Glutamatergic neuron (in vitro differentiated cells): ENCODE data around the gene CCP110. TPM values are rescaled to one million over a fixed set of nuclear protein-coding genes. Genes with fewer than 3 reads are reported as not detected.

Source experiments
- DNase-seq: peaks from one replicate; pipeline ENCODE4 v3.0.0; 2022
- H3K27ac Mint-ChIP-seq: one replicate; pipeline ENCODE4 v1.8.0; 2020; ENCODE audit warnings: mild to moderate bottlenecking, mixed read lengths, inconsistent platforms; ENCODE audit not compliant: unreplicated experiment
- H3K27me3 Mint-ChIP-seq: one replicate; pipeline ENCODE4 v1.8.0; 2020; ENCODE audit warnings: mild to moderate bottlenecking, moderate library complexity, mixed read lengths, inconsistent platforms; ENCODE audit not compliant: unreplicated experiment
- H3K36me3 Mint-ChIP-seq: one replicate; pipeline ENCODE4 v1.8.0; 2020; ENCODE audit warnings: mild to moderate bottlenecking, mixed read lengths, inconsistent platforms; ENCODE audit not compliant: unreplicated experiment
- H3K4me1 Mint-ChIP-seq: one replicate; pipeline ENCODE4 v1.8.0; 2020; ENCODE audit warnings: mild to moderate bottlenecking, low read depth, mixed read lengths, inconsistent platforms; ENCODE audit not compliant: unreplicated experiment
- H3K4me3 Mint-ChIP-seq: one replicate; pipeline ENCODE4 v1.8.0; 2020; ENCODE audit warnings: mild to moderate bottlenecking, mixed read lengths, inconsistent platforms; ENCODE audit not compliant: unreplicated experiment
- H3K9me3 Mint-ChIP-seq: one replicate; pipeline ENCODE4 v1.8.0; 2020; ENCODE audit warnings: mild to moderate bottlenecking, moderate library complexity, mixed read lengths, inconsistent platforms; ENCODE audit not compliant: unreplicated experiment
- CTCF ChIP-seq: fragments of 200-600 bp; sonication (generic); IDR thresholded peaks from one replicate; pipeline ENCODE4 v1.5.0; 2021; ENCODE audit not compliant: partially characterized antibody, unreplicated experiment
- total RNA-seq: library from RNA; stranded (reverse); fragmentation: NEBNext Ultra II Directional; extraction: Animal tissue kit (Norgen Biotek cat#: 25700); gene quantifications from one replicate; pipeline ENCODE4 v1.2.1, GENCODE V29; 2021; ENCODE audit not compliant: unreplicated experiment

CCP110 gene
- total RNA-seq, 1 donor from 2014 or later, result 19.7 TPM

DNA sequence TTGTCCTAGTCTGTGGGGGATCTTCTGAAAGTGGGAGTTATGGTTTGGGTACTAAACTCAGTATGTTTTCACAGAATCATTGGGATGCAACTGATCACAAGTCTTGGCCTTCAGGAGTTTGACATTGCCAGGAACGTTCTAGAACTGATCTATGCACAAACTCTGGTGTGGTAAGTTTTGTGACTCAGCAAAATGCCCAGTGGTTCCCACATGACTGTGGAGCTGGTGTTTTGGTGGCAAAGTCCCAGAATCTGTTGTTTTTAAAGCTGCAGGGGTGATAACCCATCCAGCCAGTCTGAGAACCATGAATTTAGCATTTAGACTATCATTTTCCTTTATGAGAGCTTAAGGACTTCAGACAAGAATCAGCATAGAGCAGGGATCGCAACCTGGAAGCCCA is 42.4 kb upstream of the CCP110 start:
- TF ChIP-seq CTCF, result no peak
- H3K4me3 Mint-ChIP-seq, result no peak overlapping the region
- no peaks in the 10 kb centered on the region for H3K36me3 Mint-ChIP-seq
- H3K9me3 Mint-ChIP-seq, result no peaks in the 10 kb centered on the region
- DNase-seq, result no peak
- no peak overlapping the region for H3K27ac Mint-ChIP-seq
- H3K27me3 Mint-ChIP-seq, result no peaks in the 10 kb centered on the region
- H3K4me1 Mint-ChIP-seq, result no peaks in the 10 kb centered on the region

DNA sequence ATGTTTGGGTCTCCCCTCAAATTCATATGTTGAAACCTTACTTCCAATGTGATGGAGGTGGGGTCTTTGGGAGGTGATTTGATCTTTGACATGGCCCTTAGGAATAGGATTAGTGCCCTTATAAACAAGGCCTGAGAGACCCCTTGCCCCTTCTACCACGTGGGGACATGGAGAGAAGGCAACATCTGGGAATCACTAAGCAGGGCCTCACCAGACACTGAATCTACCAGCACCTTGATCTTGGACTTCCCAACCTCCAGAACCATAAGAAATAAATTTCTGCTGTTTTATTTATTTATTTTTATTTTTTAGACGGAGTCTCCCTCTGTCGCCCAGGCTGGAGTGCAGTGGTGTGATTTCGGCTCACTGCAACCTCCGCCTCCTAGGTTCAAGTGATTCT is 42.0 kb upstream of the CCP110 start:
- Mint-ChIP-seq H3K9me3 (no peaks in the 10 kb centered on the region), H3K4me1 (no peaks in the 10 kb centered on the region), H3K4me3 (no peak overlapping the region), H3K27ac (no peak overlapping the region), H3K36me3 (no peaks in the 10 kb centered on the region), H3K27me3 (no peaks in the 10 kb centered on the region)
- no peak for TF ChIP-seq CTCF
- no peak for DNase-seq

DNA sequence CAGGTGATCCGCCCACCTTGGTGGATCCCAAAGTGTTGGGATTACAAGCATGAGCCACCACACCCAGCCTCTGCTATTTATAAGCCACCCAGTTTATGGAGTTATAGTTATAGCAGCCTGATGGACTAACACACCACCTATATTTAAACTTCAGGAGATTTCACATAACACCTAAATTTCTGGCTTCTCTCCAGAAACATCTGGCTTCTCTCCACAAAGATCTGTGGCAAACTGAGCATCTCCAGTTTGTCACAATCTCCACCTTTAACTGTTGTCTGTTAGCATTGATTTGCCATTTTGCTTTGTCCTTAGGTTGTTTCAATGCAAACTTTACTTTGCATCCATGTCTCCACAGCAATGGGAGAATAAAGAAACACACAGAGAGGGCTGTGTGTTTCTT is 41.5 kb upstream of the CCP110 start:
- H3K27me3 Mint-ChIP-seq, result no peaks in the 10 kb centered on the region

DNA sequence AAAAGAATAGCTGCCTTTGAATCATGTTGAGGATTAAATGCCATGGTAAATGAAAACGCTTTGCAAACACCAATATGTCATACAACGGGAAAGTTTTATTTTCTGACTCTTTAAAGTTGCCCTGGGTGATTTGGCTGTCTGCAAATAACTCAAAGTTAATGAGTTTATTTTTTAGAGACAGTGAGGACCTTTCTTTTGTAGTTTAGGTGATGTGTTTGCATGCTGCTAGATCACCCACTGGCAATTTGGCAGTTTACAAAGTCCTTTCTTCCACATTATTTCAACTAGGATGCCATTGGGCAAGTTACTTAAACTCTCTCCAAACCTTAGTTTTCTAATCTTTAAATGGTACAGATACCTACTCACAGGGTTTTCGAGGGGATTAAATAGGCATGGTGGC is 39.6 kb upstream of the CCP110 start:
- peaks cover 2% of the 10 kb centered on the region for H3K9me3 Mint-ChIP-seq
- no peak overlapping the region for H3K4me3 Mint-ChIP-seq
- no peak for DNase-seq
- no peak overlapping the region for H3K27ac Mint-ChIP-seq
- no peak for TF ChIP-seq CTCF
- no peaks in the 10 kb centered on the region for H3K36me3 Mint-ChIP-seq
- no peaks in the 10 kb centered on the region for H3K4me1 Mint-ChIP-seq
- H3K27me3 Mint-ChIP-seq, result peaks cover 3% of the 10 kb centered on the region

More for the DNA sequence above, 41.5 kb upstream of the CCP110 start:
- Mint-ChIP-seq H3K36me3 (no peaks in the 10 kb centered on the region), H3K27ac (no peak overlapping the region), H3K4me3 (no peak overlapping the region), H3K4me1 (no peaks in the 10 kb centered on the region), H3K9me3 (no peaks in the 10 kb centered on the region)
- TF ChIP-seq CTCF, result no peak
- no peak for DNase-seq

- Mint-ChIP-seq H3K4me1 (no peaks in the 10 kb centered on the region), H3K9me3 (peaks cover 2% of the 10 kb centered on the region), H3K36me3 (no peaks in the 10 kb centered on the region), H3K27me3 (peaks cover 3% of the 10 kb centered on the region), H3K27ac (no peak overlapping the region), H3K4me3 (no peak overlapping the region)
- TF ChIP-seq CTCF, result no peak
- no peak for DNase-seq
Observed at GRCh38 chr16:19485611-19486010, 38.1 kb upstream of the CCP110 start.
